BE2C (cell line): Measurements from ENCODE around the gene ATXN10.

Source experiments
- DNase-seq: peaks from one replicate; pipeline ENCODE4 v3.0.0-alpha.2; 2020
- H3K27me3 ChIP-seq: fragments of 250-450 bp; sonication (Bioruptor Pico); 2 replicates; pipeline ENCODE4 v1.5.1; 2020; ENCODE audit warnings: mild to moderate bottlenecking
- H3K36me3 ChIP-seq: fragments of 250-450 bp; sonication (Bioruptor Pico); 2 replicates; pipeline ENCODE4 v1.5.1; 2020; ENCODE audit warnings: mild to moderate bottlenecking
- H3K4me1 ChIP-seq: fragments of 250-450 bp; sonication (Bioruptor Pico); 2 replicates; pipeline ENCODE4 v1.5.1; 2020
- H3K4me3 ChIP-seq: 2 replicates; pipeline ENCODE4 v1.5.1; 2011; ENCODE audit warnings: low read depth, low read length
- H3K9me3 ChIP-seq: fragments of 250-450 bp; sonication (Bioruptor Pico); 2 replicates; pipeline ENCODE4 v1.5.1; 2020
- CTCF ChIP-seq: IDR thresholded peaks from 2 replicates; pipeline ENCODE4 v1.5.1; 2012; ENCODE audit warnings: mild to moderate bottlenecking, low read depth, low read length

Gene ATXN10

GRCh38 chr22:45814198-45814597 lies 142.6 kb downstream of the ATXN10 start:
- no peaks in the 10 kb centered on the region for H3K9me3 ChIP-seq
- H3K36me3 ChIP-seq = peaks cover 13% of the 10 kb centered on the region
- TF ChIP-seq CTCF = no peak
- H3K4me1 ChIP-seq = no peaks in the 10 kb centered on the region
- DNase-seq = no peak
- no peaks in the 10 kb centered on the region for H3K27me3 ChIP-seq
- H3K4me3 ChIP-seq = no peak overlapping the region

- no peak for TF ChIP-seq CTCF
- Histone ChIP-seq H3K4me1 (no peaks in the 10 kb centered on the region), H3K36me3 (peaks cover 9% of the 10 kb centered on the region), H3K27me3 (no peaks in the 10 kb centered on the region), H3K4me3 (no peak overlapping the region), H3K9me3 (no peaks in the 10 kb centered on the region)
- no peak for DNase-seq
Measured at GRCh38 chr22:45816776-45817175, 145.1 kb downstream of the ATXN10 start.

- Histone ChIP-seq H3K9me3 (no peaks in the 10 kb centered on the region), H3K4me3 (no peak overlapping the region), H3K4me1 (no peaks in the 10 kb centered on the region), H3K27me3 (no peaks in the 10 kb centered on the region), H3K36me3 (peaks cover 9% of the 10 kb centered on the region)
- no peak for TF ChIP-seq CTCF
- peak; percentile 42 for DNase-seq
Measured at GRCh38 chr22:45817745-45818423, 146.2 kb downstream of the ATXN10 start.

GRCh38 chr22:45818424-45819085 lies 146.9 kb downstream of the ATXN10 start:
- H3K9me3 ChIP-seq = no peaks in the 10 kb centered on the region
- DNase-seq = no peak
- no peaks in the 10 kb centered on the region for H3K4me1 ChIP-seq
- no peaks in the 10 kb centered on the region for H3K27me3 ChIP-seq
- TF ChIP-seq CTCF = no peak
- peaks cover 9% of the 10 kb centered on the region for H3K36me3 ChIP-seq
- no peak overlapping the region for H3K4me3 ChIP-seq

GRCh38 chr22:45819305-45819704 lies 147.7 kb downstream of the ATXN10 start:
- no peak for DNase-seq
- TF ChIP-seq CTCF = no peak
- H3K4me1 ChIP-seq = no peaks in the 10 kb centered on the region
- H3K9me3 ChIP-seq = no peaks in the 10 kb centered on the region
- H3K4me3 ChIP-seq = no peak overlapping the region
- H3K36me3 ChIP-seq = peaks cover 5% of the 10 kb centered on the region
- no peaks in the 10 kb centered on the region for H3K27me3 ChIP-seq

GRCh38 chr22:45823336-45823735 lies 151.7 kb downstream of the ATXN10 start:
- Histone ChIP-seq H3K4me1 (no peaks in the 10 kb centered on the region), H3K27me3 (no peaks in the 10 kb centered on the region), H3K36me3 (peaks cover 22% of the 10 kb centered on the region), H3K9me3 (no peaks in the 10 kb centered on the region), H3K4me3 (no peak overlapping the region)
- no peak for TF ChIP-seq CTCF
- no peak for DNase-seq
